Nephron (organoid): Measurements from ENCODE around the gene IL17A.

Experiments used
- H3K27ac Mint-ChIP-seq, 3 experiments: 2 replicates each; pipeline ENCODE4 v1.8.0; 2020; ENCODE audit warnings: mixed read lengths in 3 of 3, mild to moderate bottlenecking in 2 of 3, moderate library complexity in 1 of 3
- H3K27me3 Mint-ChIP-seq: 2 replicates; pipeline ENCODE4 v1.8.0; 2021; ENCODE audit warnings: low read depth, mild to moderate bottlenecking, moderate library complexity, mixed read lengths
- H3K36me3 Mint-ChIP-seq: 2 replicates; pipeline ENCODE4 v1.8.0; 2020; ENCODE audit warnings: low read depth, mixed read lengths
- H3K4me1 Mint-ChIP-seq: 2 replicates; pipeline ENCODE4 v1.8.0; 2020; ENCODE audit warnings: mixed read lengths
- H3K4me3 Mint-ChIP-seq, 3 experiments: 2 replicates each; pipeline ENCODE4 v1.8.0; 2020; ENCODE audit warnings: mild to moderate bottlenecking in 3 of 3, mixed read lengths in 3 of 3, moderate library complexity in 2 of 3
- H3K9me3 Mint-ChIP-seq: 2 replicates; pipeline ENCODE4 v1.8.0; 2020; ENCODE audit warnings: mixed read lengths
- CTCF ChIP-seq, 3 experiments: fragments of 200-600 bp; sonication (generic); IDR thresholded peaks; one replicate each; pipeline ENCODE4 v1.5.0; 2021; ENCODE audit warnings: antibody characterized with exemption in 3 of 3; ENCODE audit not compliant: unreplicated experiment in 3 of 3

IL17A gene

GRCh38 chr6:52149949-52150348 is 36.2 kb upstream of the IL17A start:
- peaks cover 5% of the 10 kb centered on the region for H3K27me3 Mint-ChIP-seq
- peaks cover 1% of the 10 kb centered on the region for H3K4me1 Mint-ChIP-seq
- no peaks in the 10 kb centered on the region for H3K9me3 Mint-ChIP-seq
- no peak overlapping the region for H3K27ac Mint-ChIP-seq
- no peaks in the 10 kb centered on the region for H3K36me3 Mint-ChIP-seq
- TF ChIP-seq CTCF (IDR thresholded peaks at IDR 0.05; ENCODE audit: unreplicated experiment in 3 of 3): no peak
- no peak overlapping the region for H3K4me3 Mint-ChIP-seq

- TF ChIP-seq CTCF (IDR thresholded peaks at IDR 0.05; ENCODE audit: unreplicated experiment in 3 of 3): no peak
- Mint-ChIP-seq H3K9me3 (no peaks in the 10 kb centered on the region), H3K36me3 (no peaks in the 10 kb centered on the region), H3K4me3 (no peak overlapping the region), H3K4me1 (peaks cover 22% of the 10 kb centered on the region), H3K27me3 (no peaks in the 10 kb centered on the region), H3K27ac (no peak overlapping the region)
These were observed 34.1 kb upstream of the IL17A start for GRCh38 chr6:52152070-52152423.

GRCh38 chr6:52152711-52153160 is 33.4 kb upstream of the IL17A start:
- no peaks in the 10 kb centered on the region for H3K27me3 Mint-ChIP-seq
- H3K4me1 Mint-ChIP-seq: peaks cover 28% of the 10 kb centered on the region
- no peak overlapping the region for H3K4me3 Mint-ChIP-seq
- H3K36me3 Mint-ChIP-seq: no peaks in the 10 kb centered on the region
- TF ChIP-seq CTCF (IDR thresholded peaks at IDR 0.05; ENCODE audit: unreplicated experiment in 3 of 3): no peak
- no peak overlapping the region for H3K27ac Mint-ChIP-seq
- H3K9me3 Mint-ChIP-seq: no peaks in the 10 kb centered on the region

GRCh38 chr6:52154381-52154780 is 31.8 kb upstream of the IL17A start:
- Mint-ChIP-seq H3K27ac (no peak overlapping the region), H3K4me3 (no peak overlapping the region), H3K9me3 (peaks cover 2% of the 10 kb centered on the region), H3K27me3 (no peaks in the 10 kb centered on the region), H3K4me1 (peaks cover 29% of the 10 kb centered on the region), H3K36me3 (no peaks in the 10 kb centered on the region)
- no peak for TF ChIP-seq CTCF (IDR thresholded peaks at IDR 0.05; ENCODE audit: unreplicated experiment in 3 of 3)

- Mint-ChIP-seq H3K4me3 (no peak overlapping the region), H3K36me3 (no peaks in the 10 kb centered on the region), H3K27me3 (no peaks in the 10 kb centered on the region), H3K9me3 (peaks cover 8% of the 10 kb centered on the region), H3K27ac (peak overlapping the region; percentile 53 to 64 (median 61)), H3K4me1 (peaks cover 29% of the 10 kb centered on the region)
- no peak for TF ChIP-seq CTCF (IDR thresholded peaks at IDR 0.05; ENCODE audit: unreplicated experiment in 3 of 3)
These were observed 30.2 kb upstream of the IL17A start for GRCh38 chr6:52155791-52156576.
